ENCODE data around the gene DNMT3A. TPM values are rescaled to one million over a fixed set of nuclear protein-coding genes. Genes with fewer than 3 reads are reported as not detected.

DNMT3A gene
- total RNA-seq, 1 donor: 18.5 TPM

- peaks cover 14% of the 10 kb centered on the region for H3K4me1 ChIP-seq (ENCODE audit: insufficient read depth, low read length)
- H3K27me3 ChIP-seq (ENCODE audit: insufficient read depth, low read length): no peaks in the 10 kb centered on the region
- H3K4me3 ChIP-seq (ENCODE audit: low read length): no peak overlapping the region
- H3K9me3 ChIP-seq (ENCODE audit: low read depth, low read length): no peaks in the 10 kb centered on the region
These were observed 23.5 kb upstream of the DNMT3A start for GRCh38 chr2:25365241-25365640.

GRCh38 chr2:25363733-25364132, 22.0 kb upstream of the DNMT3A start:
- no peaks in the 10 kb centered on the region for H3K27me3 ChIP-seq (ENCODE audit: insufficient read depth, low read length)
- H3K9me3 ChIP-seq (ENCODE audit: low read depth, low read length): no peaks in the 10 kb centered on the region
- H3K4me3 ChIP-seq (ENCODE audit: low read length): no peak overlapping the region
- H3K4me1 ChIP-seq (ENCODE audit: insufficient read depth, low read length): peaks cover 14% of the 10 kb centered on the region

- Histone ChIP-seq H3K27me3 (ENCODE audit: insufficient read depth, low read length) (no peaks in the 10 kb centered on the region), H3K4me3 (ENCODE audit: low read length) (peak overlapping the region; percentile 42), H3K4me1 (ENCODE audit: insufficient read depth, low read length) (peaks cover 14% of the 10 kb centered on the region), H3K9me3 (ENCODE audit: low read depth, low read length) (no peaks in the 10 kb centered on the region)
These were observed 20.9 kb upstream of the DNMT3A start for GRCh38 chr2:25362434-25363145.

- Histone ChIP-seq H3K4me3 (ENCODE audit: low read length) (peak overlapping the region; percentile 42), H3K4me1 (ENCODE audit: insufficient read depth, low read length) (peaks cover 14% of the 10 kb centered on the region)
These were observed 20.3 kb upstream of the DNMT3A start for GRCh38 chr2:25362049-25362433.

GRCh38 chr2:25361261-25362048, 19.7 kb upstream of the DNMT3A start:
- Histone ChIP-seq H3K27me3 (ENCODE audit: insufficient read depth, low read length) (no peaks in the 10 kb centered on the region), H3K4me3 (ENCODE audit: low read length) (peak overlapping the region; percentile 42), H3K9me3 (ENCODE audit: low read depth, low read length) (no peaks in the 10 kb centered on the region), H3K4me1 (ENCODE audit: insufficient read depth, low read length) (peaks cover 14% of the 10 kb centered on the region)

More at GRCh38 chr2:25362049-25362433, 20.3 kb upstream of the DNMT3A start:
- H3K9me3 ChIP-seq (ENCODE audit: low read depth, low read length): no peaks in the 10 kb centered on the region
- H3K27me3 ChIP-seq (ENCODE audit: insufficient read depth, low read length): no peaks in the 10 kb centered on the region

GRCh38 chr2:25358836-25359235, 17.1 kb upstream of the DNMT3A start:
- no peaks in the 10 kb centered on the region for H3K9me3 ChIP-seq (ENCODE audit: low read depth, low read length)
- H3K4me1 ChIP-seq (ENCODE audit: insufficient read depth, low read length): peaks cover 14% of the 10 kb centered on the region
- no peaks in the 10 kb centered on the region for H3K27me3 ChIP-seq (ENCODE audit: insufficient read depth, low read length)
- H3K4me3 ChIP-seq (ENCODE audit: low read length): no peak overlapping the region

GRCh38 chr2:25358249-25358815, 16.6 kb upstream of the DNMT3A start:
- Histone ChIP-seq H3K4me3 (ENCODE audit: low read length) (no peak overlapping the region), H3K9me3 (ENCODE audit: low read depth, low read length) (no peaks in the 10 kb centered on the region), H3K27me3 (ENCODE audit: insufficient read depth, low read length) (no peaks in the 10 kb centered on the region), H3K4me1 (ENCODE audit: insufficient read depth, low read length) (peaks cover 12% of the 10 kb centered on the region)

GRCh38 chr2:25356088-25356487, 14.4 kb upstream of the DNMT3A start:
- no peaks in the 10 kb centered on the region for H3K9me3 ChIP-seq (ENCODE audit: low read depth, low read length)
- H3K27me3 ChIP-seq (ENCODE audit: insufficient read depth, low read length): no peaks in the 10 kb centered on the region
- H3K4me1 ChIP-seq (ENCODE audit: insufficient read depth, low read length): no peaks in the 10 kb centered on the region
- no peak overlapping the region for H3K4me3 ChIP-seq (ENCODE audit: low read length)

- H3K4me3 ChIP-seq (ENCODE audit: low read length): no peak overlapping the region
- H3K4me1 ChIP-seq (ENCODE audit: insufficient read depth, low read length): peaks cover under 1% of the 10 kb centered on the region
- H3K9me3 ChIP-seq (ENCODE audit: low read depth, low read length): no peaks in the 10 kb centered on the region
- no peaks in the 10 kb centered on the region for H3K27me3 ChIP-seq (ENCODE audit: insufficient read depth, low read length)
These were observed 13.5 kb upstream of the DNMT3A start for GRCh38 chr2:25355270-25355669.

- Histone ChIP-seq H3K4me3 (ENCODE audit: low read length) (no peak overlapping the region), H3K4me1 (ENCODE audit: insufficient read depth, low read length) (peaks cover 8% of the 10 kb centered on the region), H3K27me3 (ENCODE audit: insufficient read depth, low read length) (no peaks in the 10 kb centered on the region), H3K9me3 (ENCODE audit: low read depth, low read length) (no peaks in the 10 kb centered on the region)
These were observed 12.4 kb upstream of the DNMT3A start for GRCh38 chr2:25354116-25354515.

GRCh38 chr2:25349397-25349796, 7.7 kb upstream of the DNMT3A start:
- H3K9me3 ChIP-seq (ENCODE audit: low read depth, low read length): no peaks in the 10 kb centered on the region

GRCh38 chr2:25347846-25348245, 6.1 kb upstream of the DNMT3A start:
- Histone ChIP-seq H3K4me1 (ENCODE audit: insufficient read depth, low read length) (peaks cover 8% of the 10 kb centered on the region), H3K27me3 (ENCODE audit: insufficient read depth, low read length) (no peaks in the 10 kb centered on the region), H3K9me3 (ENCODE audit: low read depth, low read length) (no peaks in the 10 kb centered on the region), H3K4me3 (ENCODE audit: low read length) (no peak overlapping the region)

More at GRCh38 chr2:25349397-25349796, 7.7 kb upstream of the DNMT3A start:
- no peak overlapping the region for H3K4me3 ChIP-seq (ENCODE audit: low read length)
- H3K4me1 ChIP-seq (ENCODE audit: insufficient read depth, low read length): peaks cover 8% of the 10 kb centered on the region
- no peaks in the 10 kb centered on the region for H3K27me3 ChIP-seq (ENCODE audit: insufficient read depth, low read length)

GRCh38 chr2:25347205-25347815, 5.6 kb upstream of the DNMT3A start:
- H3K4me1 ChIP-seq (ENCODE audit: insufficient read depth, low read length): peaks cover 12% of the 10 kb centered on the region
- no peaks in the 10 kb centered on the region for H3K27me3 ChIP-seq (ENCODE audit: insufficient read depth, low read length)
- H3K4me3 ChIP-seq (ENCODE audit: low read length): no peak overlapping the region
- no peaks in the 10 kb centered on the region for H3K9me3 ChIP-seq (ENCODE audit: low read depth, low read length)

GRCh38 chr2:25343187-25343825, 1.6 kb upstream of the DNMT3A start:
- H3K4me1 ChIP-seq (ENCODE audit: insufficient read depth, low read length): peaks cover 13% of the 10 kb centered on the region
- H3K9me3 ChIP-seq (ENCODE audit: low read depth, low read length): no peaks in the 10 kb centered on the region
- no peaks in the 10 kb centered on the region for H3K27me3 ChIP-seq (ENCODE audit: insufficient read depth, low read length)
- H3K4me3 ChIP-seq (ENCODE audit: low read length): no peak overlapping the region
